Mucosa of stomach (tissue), 1 donor: ENCODE results near the gene PIGT.

ENCODE experiments used
- H3K27me3 ChIP-seq: one replicate; pipeline ENCODE4 v1.7.0; 2013; ENCODE audit warnings: mild to moderate bottlenecking, low read length; ENCODE audit not compliant: control insufficient read depth, insufficient read depth
- H3K36me3 ChIP-seq: one replicate; pipeline ENCODE4 v1.7.0; 2013; ENCODE audit warnings: low read length; ENCODE audit not compliant: control insufficient read depth, insufficient read depth
- H3K4me1 ChIP-seq: one replicate; pipeline ENCODE4 v1.7.0; 2013; ENCODE audit warnings: mild to moderate bottlenecking, low read length; ENCODE audit not compliant: control insufficient read depth, insufficient read depth
- H3K4me3 ChIP-seq: one replicate; pipeline ENCODE4 v1.7.0; 2013; ENCODE audit warnings: low read length
- H3K9ac ChIP-seq: one replicate; pipeline ENCODE4 v1.7.0; 2013; ENCODE audit warnings: mild to moderate bottlenecking, low read length, moderate library complexity
- H3K9me3 ChIP-seq: one replicate; pipeline ENCODE4 v1.7.0; 2013; ENCODE audit warnings: mild to moderate bottlenecking, low read length, moderate library complexity; ENCODE audit not compliant: control insufficient read depth
- donor health status: Pancreatic carcinoma.

PIGT gene

DNA sequence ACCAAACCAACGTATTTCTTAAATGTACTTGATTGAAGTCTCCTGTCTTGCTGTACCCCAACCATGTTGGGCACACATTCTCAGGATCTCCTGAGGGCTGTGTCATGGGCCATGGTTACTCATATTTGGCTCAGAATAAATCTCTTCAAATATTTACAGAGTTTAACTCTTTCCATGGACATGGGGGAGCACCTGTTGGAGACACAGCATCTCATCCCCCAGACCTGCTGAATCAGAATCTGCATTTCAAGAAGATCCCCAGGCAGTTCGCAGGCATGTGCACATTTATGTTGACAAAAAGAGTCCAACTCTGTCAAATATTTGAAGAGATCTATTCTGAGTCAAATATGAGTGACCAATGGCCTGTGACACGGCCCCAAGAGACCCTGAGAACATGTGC, 24.5 kb downstream of the PIGT start:
- H3K9ac ChIP-seq = no peak overlapping the region
- H3K9me3 ChIP-seq = no peaks in the 10 kb centered on the region
- peaks cover 5% of the 10 kb centered on the region for H3K4me1 ChIP-seq
- no peaks in the 10 kb centered on the region for H3K27me3 ChIP-seq
- no peak overlapping the region for H3K4me3 ChIP-seq
- no peaks in the 10 kb centered on the region for H3K36me3 ChIP-seq

DNA sequence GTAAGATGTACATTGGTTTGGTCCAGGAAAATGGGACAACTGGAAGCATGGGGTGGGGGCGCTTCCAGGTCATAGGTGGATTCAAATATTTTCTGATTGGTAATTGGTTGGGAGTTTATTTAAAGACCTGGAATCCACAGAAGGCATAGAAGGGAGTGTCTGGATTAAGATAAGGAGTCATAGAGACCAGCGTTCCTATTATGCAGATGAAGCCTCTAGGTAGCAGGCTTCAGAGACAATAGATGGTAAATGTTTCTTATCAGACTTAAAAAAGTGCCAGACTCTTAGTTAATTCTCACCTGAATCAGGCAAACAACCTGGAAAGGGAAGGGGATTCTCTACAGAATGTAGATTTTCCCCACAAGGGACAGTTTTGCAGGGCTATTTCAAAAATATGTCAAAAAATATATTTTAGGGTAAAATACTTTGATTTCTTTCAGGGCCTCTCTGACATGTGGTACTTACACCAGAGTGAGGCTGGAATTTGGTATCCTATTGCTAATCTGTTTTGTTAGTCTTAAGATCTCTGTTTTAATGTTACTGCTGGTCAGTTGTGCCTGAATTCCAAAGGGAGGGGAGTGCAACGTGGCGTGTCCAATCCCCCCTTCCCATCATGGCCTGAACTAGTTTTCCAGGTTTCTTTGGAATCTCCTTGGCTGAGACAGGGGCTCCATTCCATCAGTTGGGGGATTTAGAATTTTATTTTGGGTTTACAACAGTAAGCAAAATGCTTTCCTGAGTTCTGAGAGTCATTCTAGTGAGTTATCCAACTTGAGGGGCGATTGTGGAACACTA, 25.1 kb downstream of the PIGT start:
- Histone ChIP-seq H3K4me1 (peaks cover 5% of the 10 kb centered on the region), H3K27me3 (no peaks in the 10 kb centered on the region), H3K9me3 (no peaks in the 10 kb centered on the region), H3K4me3 (no peak overlapping the region), H3K9ac (no peak overlapping the region), H3K36me3 (no peaks in the 10 kb centered on the region)

DNA sequence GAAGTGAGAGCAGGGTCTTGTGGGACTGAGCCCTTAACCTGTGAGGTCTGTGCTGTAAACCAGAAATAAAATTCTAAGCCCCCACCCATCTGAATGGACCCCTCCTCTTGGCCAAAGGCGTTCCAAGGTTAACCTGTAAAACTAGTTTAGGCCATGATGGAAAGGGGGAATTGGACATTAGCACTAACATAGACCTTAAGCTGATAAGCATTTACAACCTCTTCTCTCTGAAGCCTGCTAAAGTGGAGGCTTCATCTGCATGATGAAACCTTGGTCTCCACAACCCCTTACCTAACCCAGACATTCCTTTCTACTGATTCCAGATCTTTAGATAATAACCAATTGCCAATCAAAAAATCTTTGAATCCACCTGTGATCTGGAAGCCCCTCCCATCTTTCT, 25.8 kb downstream of the PIGT start:
- Histone ChIP-seq H3K9ac (no peak overlapping the region), H3K4me3 (no peak overlapping the region), H3K4me1 (peaks cover 5% of the 10 kb centered on the region), H3K27me3 (no peaks in the 10 kb centered on the region), H3K9me3 (no peaks in the 10 kb centered on the region), H3K36me3 (no peaks in the 10 kb centered on the region)

DNA sequence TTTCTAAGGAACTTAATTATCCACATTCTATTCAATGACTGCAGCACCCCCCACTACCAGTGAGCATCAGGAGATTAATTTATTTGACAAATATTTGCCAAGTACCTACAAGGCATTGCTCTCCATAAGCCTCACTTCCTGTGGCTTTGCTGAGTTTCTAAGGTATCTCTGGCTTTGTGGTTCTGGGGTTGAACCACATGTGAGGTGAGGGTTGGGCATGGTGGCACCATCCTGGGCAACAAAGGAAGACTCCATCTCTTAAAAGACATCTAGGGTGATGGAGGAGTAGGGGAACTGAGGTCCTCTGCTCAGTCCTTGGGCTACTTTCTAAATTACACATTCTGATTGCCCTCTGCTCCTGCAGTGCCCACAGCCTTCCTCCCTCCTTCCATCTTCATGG, 28.1 kb downstream of the PIGT start:
- no peaks in the 10 kb centered on the region for H3K4me1 ChIP-seq
- H3K36me3 ChIP-seq = no peaks in the 10 kb centered on the region

DNA sequence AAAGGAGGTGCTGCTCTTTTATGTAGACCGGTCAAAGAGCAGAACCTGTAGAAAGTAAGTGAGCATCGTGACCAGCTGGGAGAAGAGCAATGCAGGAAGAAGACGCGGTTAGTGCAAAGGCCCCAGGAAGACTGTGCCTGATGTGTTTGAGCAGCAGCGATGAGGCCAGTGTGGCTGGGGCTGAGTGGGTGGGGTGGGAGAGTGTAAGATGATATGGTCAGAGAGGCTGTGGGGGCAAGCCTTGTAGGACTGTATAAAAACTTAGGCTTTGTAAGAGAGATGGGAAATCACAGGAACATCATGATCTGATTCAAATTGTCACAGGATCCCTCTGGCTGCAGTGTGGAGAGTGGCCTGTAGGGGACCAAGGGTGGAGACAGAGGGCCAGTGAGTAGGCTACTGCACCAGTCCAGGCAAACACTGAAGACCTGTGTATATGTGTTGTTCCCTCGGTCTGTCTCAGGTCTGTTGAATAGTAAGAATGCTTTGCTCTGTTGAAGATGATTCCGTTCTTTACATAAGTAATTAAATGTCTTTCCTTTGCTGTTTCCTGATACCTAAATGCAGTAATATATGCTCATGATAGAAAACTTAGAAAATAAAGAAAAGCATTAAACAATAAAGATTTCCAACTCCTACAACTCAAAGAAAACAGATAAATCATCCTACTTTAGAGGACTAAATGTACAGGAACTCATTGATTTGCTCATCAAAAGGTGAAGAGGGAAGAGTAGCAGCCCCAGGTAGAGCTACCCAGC, 30.0 kb downstream of the PIGT start:
- H3K4me1 ChIP-seq = no peaks in the 10 kb centered on the region
- H3K4me3 ChIP-seq = no peak overlapping the region
- no peaks in the 10 kb centered on the region for H3K9me3 ChIP-seq
- no peaks in the 10 kb centered on the region for H3K27me3 ChIP-seq
- no peaks in the 10 kb centered on the region for H3K36me3 ChIP-seq
- no peak overlapping the region for H3K9ac ChIP-seq

More for the DNA sequence above, 28.1 kb downstream of the PIGT start:
- no peak overlapping the region for H3K4me3 ChIP-seq
- H3K9me3 ChIP-seq = no peaks in the 10 kb centered on the region
- H3K27me3 ChIP-seq = no peaks in the 10 kb centered on the region
- H3K9ac ChIP-seq = no peak overlapping the region

DNA sequence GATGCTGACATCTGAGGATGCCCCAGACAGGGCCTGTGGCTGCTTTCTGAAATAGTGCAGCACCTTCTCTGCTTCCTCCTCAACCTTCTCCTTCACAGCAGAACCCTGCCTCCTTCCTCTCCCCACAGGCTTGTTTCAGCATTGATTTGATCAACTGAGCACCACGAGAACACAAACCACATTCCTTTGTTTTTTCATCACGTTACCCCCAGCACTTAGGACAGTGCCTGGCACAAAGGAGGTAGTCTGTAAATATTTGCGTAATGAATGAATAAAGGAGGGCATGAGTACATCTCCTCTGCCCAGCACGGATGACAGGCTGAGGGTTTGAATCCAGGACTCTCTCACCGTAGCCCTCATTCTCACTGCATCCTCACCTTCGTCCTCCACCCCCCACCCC, 32.3 kb downstream of the PIGT start:
- Histone ChIP-seq H3K9ac (no peak overlapping the region), H3K36me3 (no peaks in the 10 kb centered on the region), H3K4me3 (no peak overlapping the region), H3K27me3 (no peaks in the 10 kb centered on the region), H3K9me3 (no peaks in the 10 kb centered on the region), H3K4me1 (peaks cover 7% of the 10 kb centered on the region)

DNA sequence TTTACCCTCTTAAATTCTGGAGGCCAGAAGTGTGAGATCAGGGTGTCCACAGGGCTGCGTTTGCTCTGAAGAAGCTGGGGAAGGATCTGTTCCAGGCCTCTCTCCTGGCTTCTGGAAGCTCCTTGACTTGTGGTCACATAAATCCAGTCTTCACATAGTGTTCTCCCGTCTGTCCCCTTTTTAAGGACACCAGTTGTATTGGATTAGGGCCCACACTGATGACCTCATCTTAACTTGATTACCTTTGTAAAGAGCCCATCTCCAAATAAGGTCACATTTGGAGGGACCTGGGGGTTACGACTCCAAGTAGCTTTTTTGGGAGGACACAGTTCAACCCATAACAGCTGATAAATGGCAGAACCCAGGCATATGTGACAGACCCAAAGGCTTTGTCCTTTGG, 33.6 kb downstream of the PIGT start:
- Histone ChIP-seq H3K4me1 (peaks cover 7% of the 10 kb centered on the region), H3K4me3 (no peak overlapping the region), H3K9ac (peak overlapping the region; percentile 30), H3K27me3 (no peaks in the 10 kb centered on the region), H3K36me3 (no peaks in the 10 kb centered on the region), H3K9me3 (no peaks in the 10 kb centered on the region)

DNA sequence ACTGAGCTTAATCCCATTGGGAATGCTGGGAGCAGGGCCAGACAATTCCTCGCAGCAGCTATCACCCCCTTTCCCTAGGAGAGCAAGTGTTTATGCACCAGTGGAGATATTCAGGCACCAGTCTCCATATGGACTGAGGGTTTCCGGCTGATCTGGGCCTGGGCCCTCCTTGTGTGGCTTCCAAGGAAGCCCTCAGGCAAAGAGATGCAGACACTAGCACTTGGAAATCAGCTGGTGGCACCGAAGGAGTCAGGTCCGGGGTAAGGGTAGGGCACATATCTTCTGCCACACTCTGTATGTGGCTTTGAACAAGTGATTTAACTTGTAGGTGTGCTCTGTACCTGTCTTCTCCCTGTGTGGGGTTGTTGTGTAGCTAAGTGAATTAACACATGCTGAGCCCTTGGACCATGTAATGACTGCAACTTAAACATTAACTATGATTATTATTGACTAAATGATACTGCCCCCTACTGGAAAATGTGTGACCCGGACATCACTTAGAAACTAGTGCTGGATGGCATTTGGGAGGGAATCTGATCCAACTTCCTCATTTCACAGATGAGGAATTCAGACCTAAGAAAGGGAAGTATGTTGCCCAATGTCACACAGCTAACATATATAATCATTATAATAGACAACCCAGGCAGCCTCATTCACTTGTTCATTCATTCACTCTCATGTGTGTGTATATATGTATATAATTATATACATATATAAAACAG, 34.3 kb downstream of the PIGT start:
- Histone ChIP-seq H3K27me3 (no peaks in the 10 kb centered on the region), H3K36me3 (no peaks in the 10 kb centered on the region), H3K9ac (peak overlapping the region; percentile 30), H3K9me3 (no peaks in the 10 kb centered on the region), H3K4me3 (no peak overlapping the region), H3K4me1 (peaks cover 7% of the 10 kb centered on the region)

DNA sequence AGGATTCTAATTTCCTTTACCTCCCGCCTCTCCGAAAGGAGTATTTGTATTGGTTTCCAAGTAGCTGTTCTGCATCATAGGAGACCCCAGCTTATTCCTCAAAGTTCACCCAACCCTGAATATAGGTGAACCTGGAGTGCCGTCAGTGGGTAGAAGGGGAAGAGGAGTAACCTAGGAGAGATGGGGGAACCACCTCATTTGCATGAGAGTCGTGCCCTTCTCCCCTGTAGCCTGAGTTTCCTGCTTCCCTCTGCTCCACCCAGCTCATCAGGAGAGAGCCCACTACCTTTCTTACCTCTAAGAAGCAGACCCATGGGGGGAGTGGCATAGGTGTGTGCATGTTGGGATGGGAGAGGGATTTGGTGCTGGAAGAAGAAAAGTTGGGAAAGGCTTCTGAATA, 36.3 kb downstream of the PIGT start:
- Histone ChIP-seq H3K36me3 (no peaks in the 10 kb centered on the region), H3K4me3 (no peak overlapping the region), H3K27me3 (no peaks in the 10 kb centered on the region), H3K9ac (no peak overlapping the region), H3K4me1 (peaks cover 7% of the 10 kb centered on the region), H3K9me3 (no peaks in the 10 kb centered on the region)

DNA sequence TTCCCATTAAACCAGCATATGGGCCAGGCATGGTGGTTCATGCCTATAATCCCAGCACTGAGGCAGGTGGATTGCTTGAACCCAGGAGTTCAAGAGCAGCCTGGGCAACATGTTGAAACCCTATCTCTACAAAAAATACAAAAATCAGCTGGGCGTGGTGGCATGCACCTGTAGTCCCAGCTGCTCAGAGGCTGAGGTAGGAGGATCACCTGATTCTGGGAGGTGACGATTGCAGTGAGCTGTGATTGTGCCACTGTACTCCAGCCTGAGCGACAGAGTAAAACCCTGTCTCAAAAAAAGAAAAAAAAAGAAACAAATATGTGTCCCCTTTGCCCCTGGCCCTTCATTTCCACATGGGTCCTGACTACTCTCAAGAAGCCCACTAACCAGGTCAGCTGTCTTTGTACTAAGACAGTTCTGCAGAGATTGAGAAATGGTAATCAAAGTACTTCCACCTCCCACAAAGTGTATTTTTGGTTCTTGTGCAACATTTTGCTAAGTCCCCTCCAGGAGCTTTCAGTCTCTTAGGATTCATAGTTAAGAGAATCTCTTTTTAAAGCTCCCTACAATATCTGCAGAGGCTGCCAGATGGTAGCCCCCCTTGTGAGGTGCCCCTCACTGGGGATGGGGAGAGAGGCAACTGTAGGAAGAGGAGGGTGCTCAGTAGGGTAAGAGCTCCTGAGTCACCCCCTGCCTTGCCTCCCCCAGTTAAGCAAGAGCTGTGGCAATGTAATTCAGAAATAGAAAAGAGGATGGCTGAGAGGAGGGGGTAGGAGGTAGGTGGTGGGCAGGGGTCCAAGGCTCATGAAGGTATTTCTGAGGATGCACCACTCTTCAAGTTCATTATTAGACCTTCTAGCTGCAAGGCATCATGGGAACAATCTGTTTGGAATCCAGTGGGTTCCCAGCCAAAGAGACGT, 37.1 kb downstream of the PIGT start:
- H3K36me3 ChIP-seq = no peaks in the 10 kb centered on the region
- no peaks in the 10 kb centered on the region for H3K27me3 ChIP-seq
- no peak overlapping the region for H3K4me3 ChIP-seq
- no peaks in the 10 kb centered on the region for H3K9me3 ChIP-seq
- peaks cover 7% of the 10 kb centered on the region for H3K4me1 ChIP-seq
- H3K9ac ChIP-seq = no peak overlapping the region

DNA sequence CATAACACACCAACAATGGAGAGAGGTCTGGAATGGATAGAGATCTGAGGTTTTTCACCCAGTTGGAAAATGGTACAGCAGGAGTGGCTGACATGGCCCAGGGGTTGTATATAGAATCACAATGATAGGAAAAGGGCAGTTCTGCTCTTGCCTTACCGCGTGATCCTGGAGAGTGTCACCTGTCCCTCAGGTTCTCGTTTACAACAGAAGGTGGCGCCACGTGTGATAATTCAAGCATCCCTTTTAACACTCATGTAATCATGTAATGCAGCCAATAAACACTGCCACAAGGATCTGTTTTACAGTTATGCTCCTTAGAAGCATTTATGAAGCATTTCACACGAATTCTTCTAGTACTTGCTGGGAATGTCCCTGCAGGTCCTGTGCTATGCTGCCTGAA, 40.7 kb downstream of the PIGT start:
- Histone ChIP-seq H3K9me3 (no peaks in the 10 kb centered on the region), H3K36me3 (no peaks in the 10 kb centered on the region), H3K4me3 (no peak overlapping the region), H3K9ac (no peak overlapping the region), H3K4me1 (peaks cover 7% of the 10 kb centered on the region), H3K27me3 (no peaks in the 10 kb centered on the region)
